HEK293T (cell line): ENCODE measurements around the gene OR1E2.

ENCODE experiments used
- ARNT ChIP-seq: fragments of 450-650 bp; IDR thresholded peaks from 2 replicates; pipeline ENCODE4 v1.6.1; 2017; ENCODE audit warnings: mild to moderate bottlenecking
- BHLHE40 ChIP-seq: fragments of 450-650 bp; IDR thresholded peaks from 2 replicates; pipeline ENCODE4 v1.6.1; 2016; ENCODE audit warnings: mild to moderate bottlenecking, moderate library complexity, borderline replicate concordance
- FOXM1 ChIP-seq: fragments of 450-650 bp; IDR thresholded peaks from 2 replicates; pipeline ENCODE4 v1.6.1; 2017; ENCODE audit warnings: mild to moderate bottlenecking, borderline replicate concordance
- SP1 ChIP-seq: fragments of 450-650 bp; IDR thresholded peaks from 2 replicates; pipeline ENCODE4 v1.6.1; 2017

- TF ChIP-seq BHLHE40 (no peak), FOXM1 (no peak), SP1 (no peak), ARNT (no peak)
These were observed 33.6 kb downstream of the OR1E2 start for GRCh38 chr17:3400055-3400454.
